SHP77 treated with DMSO at 0.1 percent for 48 hours (cell line): ENCODE data around the gene SCAMP2.
A peak's percentile ranks its signal among the peaks of the same experiment; 100 is the strongest.
"Not testable (repeated sequence)": the region's sequence is repeated elsewhere in the genome, so short reads cannot be mapped to it uniquely, and the experiment has no call there.

Experiments
- DNase-seq: peaks from one replicate; lab custom pipeline; 2025; lab: John Stamatoyannopoulos, UW

Gene SCAMP2

GRCh38 chr15:74873036-74873755 is at the start of gene SCAMP2:
Gene SCAMP2, minus strand, starts transcription at chr15:74873365. Its CDS starts 110 bp downstream, at chr15:74873255.
- peak; percentile 85 for DNase-seq

- no peak for DNase-seq
Observed at GRCh38 chr15:74920456-74920855, 47.3 kb upstream of the SCAMP2 start.

GRCh38 chr15:74917676-74918075 is 44.5 kb upstream of the SCAMP2 start:
- DNase-seq: no peak

- DNase-seq: not testable (repeated sequence)
Observed at GRCh38 chr15:74913799-74914198, 40.6 kb upstream of the SCAMP2 start.

- DNase-seq: no peak
Observed at GRCh38 chr15:74913041-74913440, 39.9 kb upstream of the SCAMP2 start.

GRCh38 chr15:74908635-74909034 is 35.5 kb upstream of the SCAMP2 start:
- no peak for DNase-seq

- no peak for DNase-seq
Observed at GRCh38 chr15:74907163-74907870, 34.2 kb upstream of the SCAMP2 start.

- DNase-seq: peak; percentile 75
Observed at GRCh38 chr15:74906450-74907162, 33.4 kb upstream of the SCAMP2 start, which contains the start of gene FAM219B. Gene FAM219B, minus strand, starts transcription at chr15:74906851. Its CDS starts 51 bp downstream, at chr15:74906800.

- no peak for DNase-seq
Observed at GRCh38 chr15:74906067-74906449, 32.9 kb upstream of the SCAMP2 start.

- no peak for DNase-seq
Observed at GRCh38 chr15:74904190-74904805, 31.1 kb upstream of the SCAMP2 start.

- DNase-seq: no peak
Observed at GRCh38 chr15:74903676-74904075, 30.5 kb upstream of the SCAMP2 start.

- DNase-seq: no peak
Observed at GRCh38 chr15:74902295-74903075, 29.3 kb upstream of the SCAMP2 start.

GRCh38 chr15:74901612-74902063 is 28.5 kb upstream of the SCAMP2 start:
- peak; percentile 13 for DNase-seq

- DNase-seq: no peak
Observed at GRCh38 chr15:74897300-74897701, 24.1 kb upstream of the SCAMP2 start.

- DNase-seq: no peak
Observed at GRCh38 chr15:74896316-74896715, 23.2 kb upstream of the SCAMP2 start.

GRCh38 chr15:74895830-74896229 is 22.7 kb upstream of the SCAMP2 start:
- no peak for DNase-seq

GRCh38 chr15:74894383-74894782 is 21.2 kb upstream of the SCAMP2 start:
- DNase-seq: not testable (repeated sequence)

GRCh38 chr15:74893627-74894026 is 20.5 kb upstream of the SCAMP2 start:
- DNase-seq: no peak

GRCh38 chr15:74892931-74893330 is 19.8 kb upstream of the SCAMP2 start:
- no peak for DNase-seq

- no peak for DNase-seq
Observed at GRCh38 chr15:74892313-74892712, 19.1 kb upstream of the SCAMP2 start.

GRCh38 chr15:74891469-74891868 is 18.3 kb upstream of the SCAMP2 start:
- DNase-seq: no peak

- no peak for DNase-seq
Observed at GRCh38 chr15:74890665-74890960, 17.4 kb upstream of the SCAMP2 start.
